ENCODE data around the gene NDRG2.

- TF ChIP-seq POLR2AphosphoS5 (IDR thresholded peaks at IDR 0.05) (no peak), CTCF (IDR thresholded peaks at IDR 0.05 in 8 of 11, conservative IDR thresholded peaks at IDR 0.05 in 3 of 11) (no peak)
These were observed 26.0 kb downstream of the NDRG2 start, which contains the start of gene SLC39A2 for GRCh38 chr14:20998674-20999366.

All from spleen (tissue), 7 donors.